Calu3 (cell line): ENCODE data around the gene ACTR2. TPM values are rescaled to one million over a fixed set of nuclear protein-coding genes. Genes with fewer than 3 reads are reported as not detected.

Experiments used
- BruUV-seq: library from RNA; stranded (reverse); fragments of 400-500 nt; replicated peaks from 2 replicates; lab custom pipeline; 2021; lab: Mats Ljungman, UMichigan
- CTCF ChIA-PET: fragments of 300-600 bp; sonication (Branson Sonifier 250); formaldehyde crosslinking; loops from one replicate; lab custom pipeline; 2022; ENCODE audit warnings: antibody characterized with exemption; lab: Charles Lee
- DNase-seq: peaks from one replicate; pipeline ENCODE4 v3.0.0; 2022
- H3K27ac Mint-ChIP-seq: one replicate; pipeline ENCODE4 v1.8.0; 2022; ENCODE audit warnings: mixed read lengths; ENCODE audit not compliant: unreplicated experiment
- H3K27me3 Mint-ChIP-seq: one replicate; pipeline ENCODE4 v1.8.0; 2022; ENCODE audit warnings: mixed read lengths; ENCODE audit not compliant: unreplicated experiment
- H3K36me3 Mint-ChIP-seq: one replicate; pipeline ENCODE4 v1.8.0; 2022; ENCODE audit warnings: mild to moderate bottlenecking, moderate library complexity, mixed read lengths; ENCODE audit not compliant: insufficient read depth, unreplicated experiment
- H3K4me1 Mint-ChIP-seq: one replicate; pipeline ENCODE4 v1.8.0; 2022; ENCODE audit warnings: mild to moderate bottlenecking, low read depth, mixed read lengths; ENCODE audit not compliant: unreplicated experiment
- H3K4me3 Mint-ChIP-seq: one replicate; pipeline ENCODE4 v1.8.0; 2022; ENCODE audit warnings: mild to moderate bottlenecking, low read depth, moderate library complexity, mixed read lengths; ENCODE audit not compliant: unreplicated experiment
- H3K9me3 Mint-ChIP-seq: one replicate; pipeline ENCODE4 v1.8.0; 2022; ENCODE audit warnings: low read depth, mixed read lengths; ENCODE audit not compliant: unreplicated experiment
- intact Hi-C: fragments of 100-400 bp; cut with micrococcal nuclease; formaldehyde crosslinking; loops from one replicate; pipeline ENCODE4 v1.10.0; 2022; ENCODE audit not compliant: unreplicated experiment
- total RNA-seq: library from RNA; stranded (reverse); gene quantifications from 2 replicates; pipeline ENCODE4 v1.2.3, GENCODE V29; 2022
- TF ChIP-seq, protein P1 (sequence below): fragments of 200-600 bp; IDR thresholded peaks from one replicate; pipeline ENCODE4 v1.8.0; 2022; ENCODE audit warnings: antibody characterized with exemption; ENCODE audit not compliant: unreplicated experiment

ACTR2 gene
- total RNA-seq, 1 experiment from 2014 or later: 240 TPM

DNA sequence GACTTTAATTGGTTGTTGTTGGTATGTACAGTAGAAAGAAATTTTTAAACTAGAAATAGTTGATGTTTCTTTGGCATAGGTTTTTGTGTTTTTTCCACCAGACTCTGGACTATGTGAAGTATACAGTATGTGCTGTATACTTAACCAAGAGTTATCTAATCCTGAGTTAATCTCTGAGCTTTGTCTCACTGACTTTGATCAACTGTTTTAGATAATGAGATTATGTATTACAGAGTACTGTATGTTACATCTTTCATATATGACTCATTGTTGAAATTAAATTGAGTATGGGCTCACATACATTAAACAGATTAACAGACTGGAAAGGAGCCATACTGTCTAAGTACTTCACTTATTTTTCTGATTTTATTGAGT lies 38.0 kb downstream of the ACTR2 start:
- CTCF ChIA-PET: interaction anchor here (0.6 to 1.5 kb wide), 8 partner anchors 55 to 308 kb away, joined by 3 to 7 read pairs (median 4); partner anchors contain the start of gene SPRED2
- Mint-ChIP-seq H3K27me3 (no peaks in the 10 kb centered on the region), H3K4me3 (no peak overlapping the region), H3K9me3 (no peaks in the 10 kb centered on the region), H3K36me3 (peaks cover 52% of the 10 kb centered on the region), H3K27ac (no peak overlapping the region), H3K4me1 (no peaks in the 10 kb centered on the region)
- BruUV-seq: no TSS peak
- DNase-seq: no peak
- TF ChIP-seq, protein P1, sequence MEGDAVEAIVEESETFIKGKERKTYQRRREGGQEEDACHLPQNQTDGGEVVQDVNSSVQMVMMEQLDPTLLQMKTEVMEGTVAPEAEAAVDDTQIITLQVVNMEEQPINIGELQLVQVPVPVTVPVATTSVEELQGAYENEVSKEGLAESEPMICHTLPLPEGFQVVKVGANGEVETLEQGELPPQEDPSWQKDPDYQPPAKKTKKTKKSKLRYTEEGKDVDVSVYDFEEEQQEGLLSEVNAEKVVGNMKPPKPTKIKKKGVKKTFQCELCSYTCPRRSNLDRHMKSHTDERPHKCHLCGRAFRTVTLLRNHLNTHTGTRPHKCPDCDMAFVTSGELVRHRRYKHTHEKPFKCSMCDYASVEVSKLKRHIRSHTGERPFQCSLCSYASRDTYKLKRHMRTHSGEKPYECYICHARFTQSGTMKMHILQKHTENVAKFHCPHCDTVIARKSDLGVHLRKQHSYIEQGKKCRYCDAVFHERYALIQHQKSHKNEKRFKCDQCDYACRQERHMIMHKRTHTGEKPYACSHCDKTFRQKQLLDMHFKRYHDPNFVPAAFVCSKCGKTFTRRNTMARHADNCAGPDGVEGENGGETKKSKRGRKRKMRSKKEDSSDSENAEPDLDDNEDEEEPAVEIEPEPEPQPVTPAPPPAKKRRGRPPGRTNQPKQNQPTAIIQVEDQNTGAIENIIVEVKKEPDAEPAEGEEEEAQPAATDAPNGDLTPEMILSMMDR: no peak
- intact Hi-C loops: loop anchor here (1.0 to 5.0 kb wide), 3 partner anchors 172 to 308 kb away; no protein-coding TSS in a partner anchor

DNA sequence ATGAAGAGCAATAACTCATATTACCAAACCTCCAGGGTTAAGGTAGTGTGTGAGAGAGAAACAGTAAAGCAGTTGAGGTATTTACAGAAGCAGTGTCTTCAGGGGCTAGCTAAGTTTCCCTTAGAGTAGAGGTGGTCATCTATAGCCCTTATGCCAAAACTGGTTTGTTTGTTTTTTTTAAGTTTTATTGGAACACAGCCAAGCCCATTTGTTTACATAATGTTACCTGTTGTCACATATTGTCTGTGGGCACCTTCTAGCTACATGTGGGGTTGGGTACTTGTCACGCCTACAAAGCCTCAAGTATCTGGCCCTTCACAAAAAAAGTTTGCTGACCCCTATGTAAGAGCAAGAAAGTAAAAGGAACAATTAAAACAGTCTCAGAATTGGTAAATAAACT lies 39.4 kb downstream of the ACTR2 start:
- TF ChIP-seq, protein P1: no peak
- no peak overlapping the region for H3K4me3 Mint-ChIP-seq
- no peak overlapping the region for H3K27ac Mint-ChIP-seq
- H3K27me3 Mint-ChIP-seq: no peaks in the 10 kb centered on the region
- BruUV-seq: no TSS peak
- no peaks in the 10 kb centered on the region for H3K9me3 Mint-ChIP-seq
- no peaks in the 10 kb centered on the region for H3K4me1 Mint-ChIP-seq
- CTCF ChIA-PET: interaction anchor here (0.6 kb wide), 1 partner anchor 172 kb away, joined by 6 read pairs; no protein-coding TSS in a partner anchor
- intact Hi-C loops: loop anchor here (5.0 kb wide), 1 partner anchor 170 kb away; no protein-coding TSS in a partner anchor
- DNase-seq: no peak
- peaks cover 43% of the 10 kb centered on the region for H3K36me3 Mint-ChIP-seq

DNA sequence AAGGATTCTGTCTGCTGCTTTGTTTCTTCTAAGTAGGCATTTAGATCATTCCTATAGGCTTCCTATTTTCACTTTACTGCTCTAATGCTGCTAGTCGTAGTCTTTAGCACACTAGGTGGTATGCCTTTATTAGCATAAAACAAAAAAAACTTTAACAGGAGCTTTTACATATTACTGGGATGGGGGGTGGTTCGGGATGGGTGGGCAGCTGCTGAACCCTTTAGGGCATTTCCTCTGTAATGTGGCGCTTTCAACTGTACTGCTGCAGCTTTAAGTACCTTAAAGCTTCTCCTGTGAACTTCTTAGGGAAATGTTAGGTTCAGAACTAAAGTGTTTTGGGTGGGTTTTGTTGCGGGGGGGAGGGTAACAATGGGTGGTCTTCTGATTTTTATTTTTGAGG lies 41.3 kb downstream of the ACTR2 start:
- H3K36me3 Mint-ChIP-seq: peaks cover 52% of the 10 kb centered on the region
- H3K27ac Mint-ChIP-seq: no peak overlapping the region
- H3K4me3 Mint-ChIP-seq: no peak overlapping the region
- H3K27me3 Mint-ChIP-seq: no peaks in the 10 kb centered on the region
- DNase-seq: no peak
- TF ChIP-seq, protein P1: no peak
- intact Hi-C loops: loop anchor here (5.0 kb wide), 1 partner anchor 168 kb away; no protein-coding TSS in a partner anchor
- no peaks in the 10 kb centered on the region for H3K9me3 Mint-ChIP-seq
- CTCF ChIA-PET: interaction anchor here (0.9 kb wide), 1 partner anchor 118 kb away, joined by 4 read pairs; no protein-coding TSS in a partner anchor
- H3K4me1 Mint-ChIP-seq: no peaks in the 10 kb centered on the region
- BruUV-seq: no TSS peak

DNA sequence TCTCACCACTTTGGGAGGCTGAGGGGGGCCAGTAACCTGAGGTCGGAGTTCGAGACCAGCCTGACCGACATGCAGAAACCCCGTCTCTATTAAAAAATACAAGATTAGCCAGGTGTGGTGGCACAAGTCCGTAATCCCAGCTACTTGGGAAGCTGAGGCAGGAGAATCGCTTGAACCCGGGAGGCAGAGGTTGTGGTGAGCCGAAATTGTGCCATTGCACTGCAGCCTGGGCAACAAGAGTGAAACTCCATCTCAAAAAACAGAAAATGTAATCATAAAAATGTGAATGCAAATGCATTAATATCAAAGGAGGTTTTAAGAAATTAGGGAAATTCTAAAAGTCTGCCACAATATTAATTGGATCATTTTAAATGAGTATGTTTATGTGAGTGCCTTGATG lies 45.7 kb downstream of the ACTR2 start:
- TF ChIP-seq, protein P1: no peak
- DNase-seq: no peak
- H3K4me1 Mint-ChIP-seq: no peaks in the 10 kb centered on the region
- no peaks in the 10 kb centered on the region for H3K9me3 Mint-ChIP-seq
- H3K36me3 Mint-ChIP-seq: peaks cover 35% of the 10 kb centered on the region
- no peak overlapping the region for H3K4me3 Mint-ChIP-seq
- CTCF ChIA-PET: no interaction called here
- intact Hi-C loops: no loop called here
- BruUV-seq: no TSS peak
- no peaks in the 10 kb centered on the region for H3K27me3 Mint-ChIP-seq
- no peak overlapping the region for H3K27ac Mint-ChIP-seq
